Mammary epithelial cell (primary cell): ENCODE data around the gene SPATA32.

Source experiments
- EZH2 ChIP-seq: IDR thresholded peaks from 2 replicates; pipeline ENCODE4 v1.6.1; 2012; ENCODE audit warnings: low read length, inconsistent platforms, borderline replicate concordance
- TF ChIP-seq, protein P1 (sequence below), 2 donors: IDR thresholded peaks in 1 of 2; conservative IDR thresholded peaks in 1 of 2; 2 replicates each; pipeline ENCODE4 v1.5.1; 2011 to 2012; ENCODE audit warnings: inconsistent platforms in 2 of 2, low read length in 2 of 2, mild to moderate bottlenecking in 2 of 2, control low read depth in 1 of 2, low read depth in 1 of 2; ENCODE audit not compliant: insufficient read depth in 1 of 2; ENCODE audit errors: extremely low read depth in 1 of 2

DNA sequence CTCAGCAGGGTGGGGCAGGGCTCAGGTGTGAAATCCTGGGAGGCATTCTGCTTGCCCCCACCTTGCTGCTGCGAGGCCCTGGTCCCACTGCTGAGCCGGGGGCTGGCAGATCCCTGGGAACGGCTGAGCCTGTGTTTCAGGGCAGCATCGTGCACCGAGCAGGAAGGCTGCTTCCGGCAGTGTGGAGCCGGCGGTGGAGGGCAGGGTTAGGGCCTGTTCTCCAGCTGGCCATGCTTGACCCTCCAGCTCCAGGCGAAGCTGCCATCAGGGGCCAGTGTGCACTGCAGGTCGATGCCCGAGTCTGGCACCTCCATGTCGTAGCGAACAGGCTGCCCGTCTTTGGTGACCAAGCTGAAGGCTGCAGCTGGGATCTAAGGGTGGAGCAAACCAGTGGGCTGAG, 2.5 kb upstream of the SPATA32 start:
- TF ChIP-seq EZH2: no peak
- TF ChIP-seq, protein P1, sequence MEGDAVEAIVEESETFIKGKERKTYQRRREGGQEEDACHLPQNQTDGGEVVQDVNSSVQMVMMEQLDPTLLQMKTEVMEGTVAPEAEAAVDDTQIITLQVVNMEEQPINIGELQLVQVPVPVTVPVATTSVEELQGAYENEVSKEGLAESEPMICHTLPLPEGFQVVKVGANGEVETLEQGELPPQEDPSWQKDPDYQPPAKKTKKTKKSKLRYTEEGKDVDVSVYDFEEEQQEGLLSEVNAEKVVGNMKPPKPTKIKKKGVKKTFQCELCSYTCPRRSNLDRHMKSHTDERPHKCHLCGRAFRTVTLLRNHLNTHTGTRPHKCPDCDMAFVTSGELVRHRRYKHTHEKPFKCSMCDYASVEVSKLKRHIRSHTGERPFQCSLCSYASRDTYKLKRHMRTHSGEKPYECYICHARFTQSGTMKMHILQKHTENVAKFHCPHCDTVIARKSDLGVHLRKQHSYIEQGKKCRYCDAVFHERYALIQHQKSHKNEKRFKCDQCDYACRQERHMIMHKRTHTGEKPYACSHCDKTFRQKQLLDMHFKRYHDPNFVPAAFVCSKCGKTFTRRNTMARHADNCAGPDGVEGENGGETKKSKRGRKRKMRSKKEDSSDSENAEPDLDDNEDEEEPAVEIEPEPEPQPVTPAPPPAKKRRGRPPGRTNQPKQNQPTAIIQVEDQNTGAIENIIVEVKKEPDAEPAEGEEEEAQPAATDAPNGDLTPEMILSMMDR (conservative IDR thresholded peaks at IDR 0.05 in 1 of 2, IDR thresholded peaks at IDR 0.05 in 1 of 2; ENCODE audit: extremely low read depth in 1 of 2, insufficient read depth in 1 of 2, low read depth in 1 of 2, low read length in 2 of 2): no peak
